A673 (cell line): ENCODE measurements around the gene APOA1.

Source experiments
- EZH2 ChIP-seq: fragments of 200-600 bp; sonication (generic); IDR thresholded peaks from 2 replicates; pipeline ENCODE4 v1.6.1; 2017; ENCODE audit warnings: borderline replicate concordance, low read depth, mild to moderate bottlenecking, mixed read lengths, antibody characterized with exemption, low read length; ENCODE audit not compliant: poor library complexity, severe bottlenecking
- TF ChIP-seq, protein P1 (sequence below): fragments of 300-800, 200-600 bp; sonication (generic); conservative IDR thresholded peaks from 2 replicates; pipeline ENCODE4 v1.5.1; 2017; ENCODE audit warnings: low read depth, mild to moderate bottlenecking, antibody characterized with exemption, low read length, moderate library complexity, mixed read lengths

DNA sequence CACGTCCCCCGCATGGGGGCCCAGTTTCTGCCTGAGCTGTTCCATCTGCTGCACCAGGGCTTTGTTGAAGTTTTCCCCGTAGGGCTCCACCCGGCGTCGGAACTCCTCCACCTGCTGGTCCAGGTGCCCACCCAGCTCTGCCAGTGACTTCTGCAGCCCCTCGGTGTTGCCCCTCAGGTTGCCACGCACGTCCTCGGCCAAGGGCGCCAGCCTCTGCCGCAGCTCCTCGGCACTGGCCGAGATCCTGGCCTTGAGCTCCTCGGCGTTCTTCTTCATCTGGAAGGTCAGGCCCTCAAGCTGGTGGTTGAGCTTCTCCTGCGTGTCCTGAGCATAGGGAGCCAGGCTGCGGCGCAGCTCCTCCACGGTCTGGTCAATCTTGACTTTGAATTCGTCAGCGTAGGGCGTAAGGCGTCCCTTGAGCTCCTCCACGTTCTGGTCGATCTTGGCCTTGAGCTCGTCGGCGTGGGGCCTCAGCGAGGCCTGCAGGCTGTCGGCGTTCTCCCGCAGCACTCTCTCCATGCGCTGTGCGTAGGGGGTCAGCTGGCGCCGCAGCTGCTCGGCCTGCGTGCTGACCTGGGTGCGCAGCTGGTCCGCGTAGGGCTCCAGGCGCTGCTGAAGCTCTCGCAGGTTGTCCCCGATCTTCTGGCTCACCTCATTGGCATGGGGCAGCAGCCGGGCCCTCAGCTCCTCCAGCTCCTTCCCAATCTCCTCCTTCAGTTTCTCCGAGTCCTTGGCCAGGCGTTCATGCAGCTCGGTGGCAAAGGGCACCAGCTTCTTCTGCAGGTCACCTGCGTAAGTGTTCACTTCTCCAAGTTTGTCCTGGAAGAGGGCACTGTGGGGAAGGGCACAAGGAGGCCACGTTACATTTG, 16.1 kb downstream of the APOA1 start:
- TF ChIP-seq, protein P1, sequence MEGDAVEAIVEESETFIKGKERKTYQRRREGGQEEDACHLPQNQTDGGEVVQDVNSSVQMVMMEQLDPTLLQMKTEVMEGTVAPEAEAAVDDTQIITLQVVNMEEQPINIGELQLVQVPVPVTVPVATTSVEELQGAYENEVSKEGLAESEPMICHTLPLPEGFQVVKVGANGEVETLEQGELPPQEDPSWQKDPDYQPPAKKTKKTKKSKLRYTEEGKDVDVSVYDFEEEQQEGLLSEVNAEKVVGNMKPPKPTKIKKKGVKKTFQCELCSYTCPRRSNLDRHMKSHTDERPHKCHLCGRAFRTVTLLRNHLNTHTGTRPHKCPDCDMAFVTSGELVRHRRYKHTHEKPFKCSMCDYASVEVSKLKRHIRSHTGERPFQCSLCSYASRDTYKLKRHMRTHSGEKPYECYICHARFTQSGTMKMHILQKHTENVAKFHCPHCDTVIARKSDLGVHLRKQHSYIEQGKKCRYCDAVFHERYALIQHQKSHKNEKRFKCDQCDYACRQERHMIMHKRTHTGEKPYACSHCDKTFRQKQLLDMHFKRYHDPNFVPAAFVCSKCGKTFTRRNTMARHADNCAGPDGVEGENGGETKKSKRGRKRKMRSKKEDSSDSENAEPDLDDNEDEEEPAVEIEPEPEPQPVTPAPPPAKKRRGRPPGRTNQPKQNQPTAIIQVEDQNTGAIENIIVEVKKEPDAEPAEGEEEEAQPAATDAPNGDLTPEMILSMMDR: no peak
- TF ChIP-seq EZH2: no peak
